ENCODE results near the gene WDFY2.
"Not testable (repeated sequence)": the region's sequence is repeated elsewhere in the genome, so short reads cannot be mapped to it uniquely, and the experiment has no call there.

WDFY2 gene

DNA sequence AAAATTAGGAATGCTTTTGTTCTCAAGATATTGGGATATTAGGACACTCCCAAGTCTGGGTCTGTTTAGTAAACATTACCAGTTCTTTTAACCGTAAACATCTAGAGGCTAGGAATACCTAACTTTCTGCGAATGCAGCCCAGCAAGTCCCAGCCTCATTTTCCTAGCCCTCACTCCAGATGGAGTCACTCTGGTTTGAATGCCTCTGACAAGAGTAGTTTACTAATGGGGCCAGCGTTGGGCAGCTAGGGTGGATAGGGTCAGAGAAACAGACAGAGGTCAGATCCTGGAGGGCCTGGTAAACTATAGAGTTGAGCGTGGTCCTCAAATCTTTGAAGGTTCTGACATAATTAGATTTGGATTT lies 53.6 kb downstream of the WDFY2 start:
- H3K27me3 Mint-ChIP-seq, result no peaks in the 10 kb centered on the region
- intact Hi-C loops (cut with micrococcal nuclease), result no loop called here
- H3K36me3 Mint-ChIP-seq (ENCODE audit: low read depth), result peaks cover 22% of the 10 kb centered on the region
- no peak overlapping the region for H3K4me3 Mint-ChIP-seq
- H3K27ac Mint-ChIP-seq, result no peak overlapping the region
- peaks cover 53% of the 10 kb centered on the region for H3K4me1 Mint-ChIP-seq (ENCODE audit: low read depth)
- H3K9me3 Mint-ChIP-seq, result no peaks in the 10 kb centered on the region

DNA sequence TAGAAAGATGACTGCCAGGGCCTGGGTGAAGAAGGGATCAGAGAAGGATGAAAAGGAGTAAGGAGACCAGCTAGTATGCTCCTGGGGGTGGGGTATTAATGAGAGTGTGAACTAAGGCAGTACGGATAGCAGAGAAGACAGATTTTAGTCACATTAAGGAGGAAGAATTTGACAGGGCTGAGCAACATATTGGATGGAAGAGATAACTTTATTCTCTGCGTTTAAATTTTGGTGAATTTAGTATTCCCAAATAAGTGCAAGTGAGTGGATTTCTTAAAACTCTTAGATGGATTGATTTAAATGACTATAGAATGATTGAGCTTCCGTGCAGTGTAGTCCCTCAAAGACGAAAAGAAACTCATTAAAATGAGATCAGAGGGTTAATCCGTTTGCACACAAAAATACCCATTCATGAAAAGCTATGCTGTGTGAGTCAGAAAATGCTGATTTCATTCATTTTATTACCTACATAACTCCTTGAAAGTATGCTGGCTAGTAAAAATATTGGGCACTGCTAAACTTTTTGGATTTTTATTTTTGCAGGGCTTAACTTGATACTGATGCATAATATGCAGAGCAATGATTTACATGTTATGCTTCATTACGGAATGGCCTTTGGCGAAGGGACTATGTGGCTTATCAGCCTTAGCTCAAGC lies 54.1 kb downstream of the WDFY2 start:
- Mint-ChIP-seq H3K27me3 (no peaks in the 10 kb centered on the region), H3K36me3 (ENCODE audit: low read depth) (peaks cover 27% of the 10 kb centered on the region), H3K4me1 (ENCODE audit: low read depth) (peaks cover 53% of the 10 kb centered on the region), H3K27ac (no peak overlapping the region), H3K4me3 (no peak overlapping the region), H3K9me3 (no peaks in the 10 kb centered on the region)
- intact Hi-C loops (cut with micrococcal nuclease), result no loop called here

DNA sequence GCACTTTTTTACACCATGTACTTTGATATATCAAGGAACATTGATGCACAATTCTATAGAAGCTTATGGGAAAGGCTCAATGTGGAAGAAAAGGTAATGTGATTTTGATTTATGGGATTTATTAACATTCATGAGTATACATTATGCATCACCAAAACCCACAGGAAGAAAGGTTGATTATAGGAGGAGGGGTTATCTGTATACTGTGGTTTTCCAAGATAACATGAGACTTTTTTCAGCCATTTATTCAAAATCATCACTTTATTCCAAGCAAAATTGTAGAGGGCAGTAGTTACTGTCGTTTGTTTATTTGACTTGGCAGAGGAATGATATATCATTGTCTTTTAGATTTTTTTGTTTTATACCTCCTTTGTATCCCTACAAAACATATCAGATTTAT lies 54.9 kb downstream of the WDFY2 start:
- intact Hi-C loops (cut with micrococcal nuclease), result no loop called here
- Mint-ChIP-seq H3K9me3 (no peaks in the 10 kb centered on the region), H3K4me1 (ENCODE audit: low read depth) (peaks cover 60% of the 10 kb centered on the region), H3K27ac (no peak overlapping the region), H3K36me3 (ENCODE audit: low read depth) (peaks cover 33% of the 10 kb centered on the region), H3K27me3 (no peaks in the 10 kb centered on the region), H3K4me3 (no peak overlapping the region)

DNA sequence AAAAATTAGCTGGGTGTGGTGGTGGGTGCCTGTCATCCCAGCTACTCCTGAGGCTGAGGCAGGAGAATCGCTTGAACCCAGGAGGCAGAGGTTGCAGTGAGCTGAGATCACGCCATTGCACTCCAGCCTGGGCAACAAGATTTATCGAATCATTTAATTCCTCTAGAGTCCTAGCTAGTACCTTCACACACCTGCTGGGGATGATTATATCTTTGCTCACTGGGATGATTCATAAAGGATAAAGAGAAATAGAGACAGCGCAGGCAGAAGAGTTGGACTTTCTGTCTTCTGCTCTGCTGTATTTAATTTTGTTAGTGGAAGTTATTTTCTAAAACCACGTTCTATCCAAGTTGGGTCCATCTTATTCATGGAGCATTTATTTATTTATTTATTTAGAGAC lies 56.4 kb downstream of the WDFY2 start:
- H3K4me3 Mint-ChIP-seq; H3K27me3 Mint-ChIP-seq; H3K27ac Mint-ChIP-seq; H3K9me3 Mint-ChIP-seq; intact Hi-C loops (cut with micrococcal nuclease): not testable (repeated sequence)
- Mint-ChIP-seq H3K36me3 (ENCODE audit: low read depth) (peaks cover 36% of the 10 kb centered on the region), H3K4me1 (ENCODE audit: low read depth) (peaks cover 61% of the 10 kb centered on the region)

DNA sequence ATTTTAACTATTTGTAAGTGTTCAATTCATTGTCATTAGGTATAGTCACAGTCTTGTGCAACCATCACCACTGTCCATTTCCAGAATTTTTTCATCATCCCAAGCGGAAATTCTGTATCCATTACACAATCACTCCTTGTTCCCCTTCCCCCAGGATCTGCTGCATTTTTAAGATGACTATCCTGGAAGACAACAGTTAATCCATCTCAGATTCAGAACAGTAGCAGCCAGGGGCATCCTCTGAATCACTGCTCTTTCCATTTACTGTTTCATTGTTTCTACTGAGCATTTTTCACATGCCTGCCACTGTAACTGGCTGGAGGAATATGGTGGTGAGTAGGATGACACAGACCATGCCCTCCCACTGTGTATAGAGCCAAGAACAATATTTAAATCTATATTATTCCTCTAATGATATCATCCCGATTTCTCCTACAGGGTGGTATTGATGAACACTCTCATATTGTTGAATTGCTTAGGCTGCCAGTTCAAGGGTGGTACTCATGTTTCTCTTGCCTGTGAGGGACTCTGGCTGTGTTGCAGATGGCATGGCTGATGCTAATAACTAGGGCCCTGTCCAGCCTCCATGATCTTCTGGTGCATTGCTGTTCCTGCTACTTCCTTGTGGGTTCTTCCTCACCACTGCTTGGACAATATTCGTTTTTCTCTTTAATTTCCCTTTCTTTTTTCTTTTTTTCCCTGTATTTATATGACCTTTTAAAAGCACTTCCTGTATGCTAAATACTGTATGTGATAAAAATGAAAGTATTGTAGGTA lies 59.0 kb downstream of the WDFY2 start:
- no peak overlapping the region for H3K4me3 Mint-ChIP-seq
- peak overlapping the region; percentile 48 for H3K27ac Mint-ChIP-seq
- H3K4me1 Mint-ChIP-seq (ENCODE audit: low read depth), result peaks cover 46% of the 10 kb centered on the region
- peaks cover 31% of the 10 kb centered on the region for H3K36me3 Mint-ChIP-seq (ENCODE audit: low read depth)
- no peaks in the 10 kb centered on the region for H3K27me3 Mint-ChIP-seq
- no peaks in the 10 kb centered on the region for H3K9me3 Mint-ChIP-seq
- intact Hi-C loops (cut with micrococcal nuclease), result no loop called here

DNA sequence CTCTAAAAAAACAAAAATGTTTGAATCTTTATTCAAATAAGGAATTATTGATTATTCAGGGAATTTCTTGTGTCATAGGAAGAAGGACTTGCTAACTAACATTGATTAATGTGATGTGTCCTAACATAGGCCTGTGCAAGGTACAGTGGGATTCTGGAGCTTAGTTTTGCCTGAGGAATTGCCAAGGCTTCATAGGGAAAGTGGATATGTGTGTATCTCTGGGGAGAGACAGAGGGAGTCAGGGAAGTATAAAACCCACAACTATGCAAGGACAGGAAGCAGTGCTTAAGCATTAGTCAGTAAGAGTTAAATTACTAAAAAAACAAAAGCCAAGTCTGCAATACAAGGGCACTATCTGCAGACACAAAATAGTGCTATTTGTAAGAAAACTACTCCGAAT lies 59.6 kb downstream of the WDFY2 start:
- intact Hi-C loops (cut with micrococcal nuclease), result no loop called here
- H3K27me3 Mint-ChIP-seq, result no peaks in the 10 kb centered on the region
- H3K36me3 Mint-ChIP-seq (ENCODE audit: low read depth), result peaks cover 31% of the 10 kb centered on the region
- no peaks in the 10 kb centered on the region for H3K9me3 Mint-ChIP-seq
- H3K4me1 Mint-ChIP-seq (ENCODE audit: low read depth), result peaks cover 46% of the 10 kb centered on the region
- no peak overlapping the region for H3K4me3 Mint-ChIP-seq
- peak overlapping the region; percentile 48 for H3K27ac Mint-ChIP-seq

DNA sequence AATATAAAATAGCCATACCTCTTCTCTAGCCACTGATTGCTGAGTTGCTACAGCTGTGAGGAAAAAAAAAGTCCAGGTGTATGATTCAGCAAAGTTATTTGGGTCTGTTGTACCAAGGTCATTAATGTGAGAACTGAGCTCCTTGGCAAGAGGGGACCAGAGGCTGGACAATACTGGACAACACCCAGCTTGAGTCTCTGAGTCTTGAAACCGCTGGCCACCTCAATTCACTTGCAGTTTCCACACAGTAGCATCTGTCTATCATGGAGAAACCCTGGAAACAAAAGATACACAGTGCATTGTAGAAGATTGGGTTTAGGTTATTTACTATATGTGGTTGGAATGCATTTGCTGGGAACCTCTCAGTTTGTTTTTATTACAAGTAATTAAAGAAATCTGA lies 60.4 kb downstream of the WDFY2 start:
- Mint-ChIP-seq H3K36me3 (ENCODE audit: low read depth) (peaks cover 31% of the 10 kb centered on the region), H3K27ac (peak overlapping the region; percentile 42), H3K4me1 (ENCODE audit: low read depth) (peaks cover 54% of the 10 kb centered on the region), H3K27me3 (no peaks in the 10 kb centered on the region), H3K9me3 (no peaks in the 10 kb centered on the region), H3K4me3 (no peak overlapping the region)
- intact Hi-C loops (cut with micrococcal nuclease), result no loop called here

DNA sequence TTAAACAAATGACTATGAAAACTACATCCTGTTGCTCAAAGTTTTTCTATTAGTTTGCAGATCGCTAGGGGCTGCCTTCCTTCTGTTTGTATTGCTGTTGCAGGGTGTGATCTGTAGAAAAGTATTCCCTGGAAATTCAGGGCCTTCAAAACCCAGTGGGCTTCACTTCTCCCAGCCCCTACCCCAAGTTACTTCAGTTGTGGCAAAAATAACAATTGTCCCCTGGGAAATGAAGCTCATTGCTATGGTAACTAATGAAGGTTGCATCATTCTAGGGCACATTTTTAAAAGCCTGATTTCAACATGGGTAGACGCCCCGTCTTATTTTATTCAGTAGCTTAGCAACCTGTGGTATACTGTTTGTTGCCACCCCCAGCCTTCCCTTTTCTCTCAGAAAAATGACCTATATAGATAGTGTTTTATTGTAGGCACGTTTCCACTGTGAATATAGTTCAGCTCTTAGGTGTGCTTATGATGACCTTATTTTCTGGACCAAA lies 60.9 kb downstream of the WDFY2 start:
- intact Hi-C loops (cut with micrococcal nuclease), result no loop called here
- H3K36me3 Mint-ChIP-seq (ENCODE audit: low read depth), result peaks cover 31% of the 10 kb centered on the region
- peaks cover 55% of the 10 kb centered on the region for H3K4me1 Mint-ChIP-seq (ENCODE audit: low read depth)
- no peaks in the 10 kb centered on the region for H3K9me3 Mint-ChIP-seq
- H3K4me3 Mint-ChIP-seq, result no peak overlapping the region
- H3K27ac Mint-ChIP-seq, result peak overlapping the region; percentile 42
- H3K27me3 Mint-ChIP-seq, result no peaks in the 10 kb centered on the region

DNA sequence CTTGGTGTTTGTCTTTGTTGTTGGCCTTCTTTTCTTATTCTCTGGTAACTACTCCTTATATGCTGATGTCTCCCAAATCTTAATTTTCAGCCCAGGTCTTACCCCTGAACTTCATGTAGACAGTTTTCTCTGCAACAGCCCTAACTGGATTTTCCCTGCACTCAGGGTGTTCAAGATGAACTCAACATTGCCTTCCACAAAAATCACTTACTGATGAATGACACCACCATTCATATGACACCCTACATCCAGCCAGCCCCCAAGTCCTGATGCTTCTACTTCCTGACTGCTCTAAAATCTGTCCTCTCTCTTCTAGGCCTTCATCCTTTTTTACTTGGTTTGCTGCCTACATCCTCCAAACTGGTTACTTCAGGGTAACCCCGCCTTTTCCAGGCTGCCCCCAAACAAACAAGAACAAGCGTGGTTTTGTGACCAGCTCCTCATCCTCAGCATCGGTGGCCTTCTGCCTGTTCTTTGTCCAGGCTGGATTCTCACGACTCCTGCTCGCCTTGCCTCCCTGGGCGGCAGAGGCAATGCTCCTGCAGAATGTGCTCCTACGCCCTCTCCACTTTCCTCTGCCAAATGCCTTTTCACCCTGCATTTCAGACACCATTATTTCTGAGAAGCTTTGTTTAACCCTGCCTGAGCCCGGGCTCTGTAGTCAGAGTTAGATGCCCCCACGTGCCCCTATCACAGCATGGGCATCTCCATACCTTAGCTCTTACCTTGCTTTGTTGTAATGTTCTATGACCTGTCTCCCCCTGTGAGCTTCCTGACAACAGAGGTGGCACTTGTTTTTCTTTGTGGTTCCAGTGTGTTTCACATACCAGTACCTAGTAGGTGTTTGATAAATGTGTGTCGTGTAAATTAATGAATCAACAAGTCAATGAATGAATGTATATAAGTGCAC lies 61.8 kb downstream of the WDFY2 start:
- H3K27me3 Mint-ChIP-seq, result no peaks in the 10 kb centered on the region
- H3K4me3 Mint-ChIP-seq, result no peak overlapping the region
- peak overlapping the region; percentile 42 for H3K27ac Mint-ChIP-seq
- H3K4me1 Mint-ChIP-seq (ENCODE audit: low read depth), result peaks cover 60% of the 10 kb centered on the region
- H3K36me3 Mint-ChIP-seq (ENCODE audit: low read depth), result peaks cover 28% of the 10 kb centered on the region
- H3K9me3 Mint-ChIP-seq, result no peaks in the 10 kb centered on the region
- intact Hi-C loops (cut with micrococcal nuclease), result no loop called here

DNA sequence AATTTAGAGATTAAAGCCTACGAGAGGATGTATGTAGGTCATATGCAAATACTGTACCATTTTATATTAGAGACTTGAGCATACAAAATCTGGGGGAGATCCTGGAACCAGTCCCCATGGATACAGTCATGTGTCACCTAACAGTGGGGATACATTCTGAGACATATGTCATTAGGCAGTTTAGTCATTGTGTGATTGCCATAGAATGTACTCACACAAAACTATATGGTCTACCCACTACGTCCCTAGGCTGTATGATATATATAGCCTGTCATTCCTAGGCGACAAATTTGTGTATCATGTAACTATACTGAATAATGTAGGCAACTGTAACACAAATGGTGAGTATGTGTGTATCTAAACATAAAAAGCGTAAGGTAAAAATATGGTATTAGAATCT lies 62.8 kb downstream of the WDFY2 start:
- Mint-ChIP-seq H3K36me3 (ENCODE audit: low read depth) (peaks cover 33% of the 10 kb centered on the region), H3K27me3 (no peaks in the 10 kb centered on the region), H3K27ac (no peak overlapping the region), H3K4me1 (ENCODE audit: low read depth) (peaks cover 67% of the 10 kb centered on the region), H3K9me3 (no peaks in the 10 kb centered on the region), H3K4me3 (no peak overlapping the region)
- intact Hi-C loops (cut with micrococcal nuclease), result no loop called here

DNA sequence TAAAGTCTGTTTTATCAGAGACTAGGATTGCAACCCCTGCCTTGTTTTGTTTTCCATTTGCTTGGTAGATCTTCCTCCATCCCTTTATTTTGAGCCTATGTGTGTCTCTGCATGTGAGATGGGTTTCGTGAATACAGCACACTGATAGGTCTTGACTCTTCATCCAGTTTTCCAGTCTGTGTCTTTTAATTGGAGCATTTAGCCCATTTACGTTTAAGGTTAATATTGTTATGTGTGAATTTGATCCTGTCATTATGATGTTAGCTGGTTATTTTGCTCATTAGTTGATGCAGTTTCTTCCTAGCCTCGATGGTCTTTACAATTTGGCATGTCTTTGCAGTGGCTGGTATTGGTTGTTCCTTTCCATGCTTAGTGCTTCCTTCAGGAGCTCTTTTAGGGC lies 67.9 kb downstream of the WDFY2 start:
- H3K4me3 Mint-ChIP-seq; H3K27ac Mint-ChIP-seq; H3K27me3 Mint-ChIP-seq; intact Hi-C loops (cut with micrococcal nuclease); H3K9me3 Mint-ChIP-seq: not testable (repeated sequence)
- H3K36me3 Mint-ChIP-seq (ENCODE audit: low read depth), result peaks cover 33% of the 10 kb centered on the region
- peaks cover 57% of the 10 kb centered on the region for H3K4me1 Mint-ChIP-seq (ENCODE audit: low read depth)

DNA sequence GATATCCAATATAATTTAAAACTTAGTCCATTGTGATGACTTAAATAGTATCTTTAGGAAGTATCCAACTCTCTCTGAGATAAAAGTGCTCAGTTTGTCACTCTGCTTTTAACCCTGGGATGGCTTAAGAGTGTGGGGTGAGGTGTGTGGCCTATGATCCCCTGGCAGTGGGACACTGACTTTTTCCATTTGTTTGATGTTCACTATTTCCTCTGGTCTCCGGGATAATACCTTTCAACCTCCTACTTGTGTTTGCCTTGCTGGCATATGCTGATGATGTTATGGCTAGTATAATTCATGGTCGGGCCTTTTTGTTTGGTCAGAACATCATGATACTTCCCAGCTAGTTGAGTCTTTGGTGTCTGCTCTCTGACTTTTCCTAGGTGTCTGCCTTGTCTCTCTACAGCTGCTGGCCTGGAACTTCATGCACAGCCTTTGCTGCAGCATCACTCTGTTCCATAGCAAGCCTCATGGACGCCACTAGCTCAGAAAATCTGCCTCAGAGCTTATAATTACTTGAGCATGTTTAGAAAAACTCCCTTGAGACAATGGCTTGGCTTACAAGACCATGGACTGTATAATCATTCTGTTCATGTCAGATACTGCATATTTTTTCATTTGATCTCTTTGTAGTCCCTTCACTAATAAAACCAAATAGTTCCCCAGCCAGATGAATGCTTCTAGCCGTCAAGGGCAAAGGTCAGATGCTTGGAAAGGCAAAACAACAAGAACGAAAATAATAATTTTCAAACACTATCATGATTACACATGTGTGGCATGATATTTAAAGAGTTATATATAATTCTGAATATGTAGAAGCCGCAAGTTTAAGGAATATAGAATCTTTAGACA lies 75.2 kb downstream of the WDFY2 start:
- intact Hi-C loops (cut with micrococcal nuclease), result no loop called here
- Mint-ChIP-seq H3K9me3 (peaks cover 10% of the 10 kb centered on the region), H3K27me3 (no peaks in the 10 kb centered on the region), H3K4me3 (no peak overlapping the region), H3K4me1 (ENCODE audit: low read depth) (peaks cover 39% of the 10 kb centered on the region), H3K36me3 (ENCODE audit: low read depth) (peaks cover 47% of the 10 kb centered on the region), H3K27ac (no peak overlapping the region)

DNA sequence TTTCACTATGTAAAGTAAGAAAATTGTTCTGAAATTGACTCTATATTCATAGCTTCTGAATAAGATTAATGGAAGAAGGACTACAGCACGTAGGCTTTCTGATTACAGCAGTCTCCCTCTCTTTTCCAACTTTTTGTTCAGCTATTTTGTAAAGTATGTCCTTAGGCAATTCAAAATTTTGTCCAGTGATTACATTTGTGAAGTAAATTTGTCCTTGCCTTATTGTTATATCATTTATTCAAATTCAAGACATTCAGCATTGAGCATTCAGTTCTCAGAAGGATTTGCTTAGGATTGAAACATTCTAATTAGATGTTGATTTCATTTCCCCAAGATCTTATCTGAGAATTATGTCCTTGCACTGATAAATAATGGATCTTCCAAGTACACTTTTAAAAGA lies 76.6 kb downstream of the WDFY2 start:
- peaks cover 33% of the 10 kb centered on the region for H3K4me1 Mint-ChIP-seq (ENCODE audit: low read depth)
- H3K36me3 Mint-ChIP-seq (ENCODE audit: low read depth), result peaks cover 52% of the 10 kb centered on the region
- no peaks in the 10 kb centered on the region for H3K27me3 Mint-ChIP-seq
- H3K9me3 Mint-ChIP-seq, result peaks cover 10% of the 10 kb centered on the region
- intact Hi-C loops (cut with micrococcal nuclease), result no loop called here
- no peak overlapping the region for H3K4me3 Mint-ChIP-seq
- no peak overlapping the region for H3K27ac Mint-ChIP-seq

Data from dendritic cell treated with granulocyte-macrophage colony-stimulating factor and Interleukin-4, amounts not matched to agents 40 ng/mL and 50 ng/mL, for 4 days (primary cell).